ENCODE measurements around the gene ANKZF1. TPM values are rescaled to one million over a fixed set of nuclear protein-coding genes. Genes with fewer than 3 reads are reported as not detected.
A peak's percentile ranks its signal among the peaks of the same experiment; 100 is the strongest.

ANKZF1 gene
- total and polyA plus RNA-seq, 2 of the 4 experiments (the other 2 are of a cell fraction), result 18.6 to 33.8 TPM

DNA sequence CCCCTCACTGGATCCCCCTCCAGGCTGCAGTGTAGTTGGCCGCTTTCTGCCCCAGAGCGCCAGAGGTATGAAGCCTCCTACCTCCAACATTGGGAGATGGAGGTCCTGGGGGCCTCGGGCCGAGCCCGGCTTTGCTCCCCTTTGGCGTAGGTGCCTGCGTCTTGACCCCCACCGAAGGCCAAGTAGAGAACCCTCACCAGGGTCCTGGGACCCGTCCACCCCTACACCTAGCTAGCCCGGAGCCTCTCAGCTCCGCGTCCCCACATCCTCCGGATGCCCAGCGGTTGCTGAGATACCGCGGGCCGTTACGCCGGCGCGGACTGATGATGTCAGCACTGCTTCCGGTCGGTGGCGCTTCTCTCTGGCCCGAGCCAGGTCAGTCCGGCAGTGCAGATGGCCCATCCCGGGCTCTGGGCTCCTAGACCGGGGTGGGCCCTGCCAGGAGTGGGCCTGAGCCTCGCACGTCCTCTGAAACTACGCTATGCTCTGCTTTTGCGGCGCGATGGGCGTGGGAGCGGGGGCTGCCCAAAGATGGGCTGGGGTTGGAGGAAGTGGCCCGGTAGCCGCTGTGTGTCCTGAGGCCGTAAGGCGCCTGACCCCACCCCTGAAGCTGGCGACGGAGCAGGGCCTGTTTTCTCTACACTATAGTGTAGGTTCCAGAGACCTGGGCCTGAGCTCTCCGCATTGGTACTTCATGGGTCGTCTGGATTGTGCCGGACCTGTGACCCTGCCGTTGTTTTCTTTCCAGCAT lies 15.7 kb downstream of the ANKZF1 start, which contains the start of the genes GLB1L and STK16:
GLB1L (minus strand) TSS at position 297 of the 751 bp plus-strand sequence. CDS start 1,871 bp downstream, outside the sequence.
STK16 (plus strand) TSS at position 332 of the 751 bp plus-strand sequence. CDS start 521 bp downstream, outside the sequence.
- Histone ChIP-seq H4K91ac (ENCODE audit: insufficient read depth, low read depth, low read length) (peak within 1 kb of the TSS; percentile 97), H2BK20ac (ENCODE audit: low read depth, low read length) (no peak within 1 kb of the TSS), H3K4me3 (ENCODE audit: insufficient read depth, low read depth, low read length) (peak within 1 kb of the TSS; percentile 89), H2AK9ac (replicated peaks; ENCODE audit: low read depth, low read length, poor library complexity) (peak within 1 kb of the TSS; percentile 99), H3K4me2 (ENCODE audit: low read depth, low read length) (peak within 1 kb of the TSS; percentile 98), H2BK15ac (ENCODE audit: low read depth, low read length) (no peak within 1 kb of the TSS; the same call in 2 of the 3 replicates), H3K23ac (ENCODE audit: low read depth, low read length) (peak within 1 kb of the TSS; percentile 97), H3K18ac (ENCODE audit: low read depth, low read length) (peak within 1 kb of the TSS; percentile 81), H3K4me1 (ENCODE audit: control insufficient read depth, insufficient read depth, low read length) (peaks cover 23% of the 10 kb centered on the region), H3K4ac (ENCODE audit: low read depth, low read length) (peak within 1 kb of the TSS; percentile 99), H3K79me1 (ENCODE audit: low read depth in 1 of 2, low read length in 2 of 2) (peaks cover 23 to 48% of the 10 kb centered on the region in 2 experiments), H2BK5ac (ENCODE audit: low read depth, low read length, poor library complexity, severe bottlenecking) (peak within 1 kb of the TSS; percentile 96), H3K36me3 (ENCODE audit: control insufficient read depth, insufficient read depth, low read length) (peaks cover 17% of the 10 kb centered on the region; the same call in 1 of the 2 replicates), H4K8ac (ENCODE audit: low read depth in 2 of 2, low read length in 2 of 2) (peak within 1 kb of the TSS; percentile 91 to 94), H4K5ac (ENCODE audit: low read depth, low read length) (peak within 1 kb of the TSS; percentile 97), H3K14ac (replicated peaks; ENCODE audit: low read depth, low read length) (peak within 1 kb of the TSS; percentile 98), H3K56ac (ENCODE audit: extremely low read depth, insufficient read depth, low read length) (peak within 1 kb of the TSS; percentile 84), H2AFZ (replicated peaks; ENCODE audit: low read length, poor library complexity) (peak within 1 kb of the TSS; percentile 100), H2BK120ac (ENCODE audit: low read depth, low read length) (peak within 1 kb of the TSS; percentile 38; the same call in 1 of the 2 replicates), H3K27me3 (ENCODE audit: control insufficient read depth, insufficient read depth, low read length) (no peaks in the 10 kb centered on the region), H3K9me1 (ENCODE audit: insufficient read depth, low read length) (peaks cover 37% of the 10 kb centered on the region), H3K27ac (ENCODE audit: insufficient read depth, low read length) (peak within 1 kb of the TSS; percentile 94), H4K20me1 (ENCODE audit: insufficient read depth, low read length) (0 out of 2 replicates have a peak, but pooled peaks cover 8% of the 10 kb centered on the region), H3K9me3 (ENCODE audit: control insufficient read depth, insufficient read depth, low read length) (no peaks in the 10 kb centered on the region), H3K9ac (ENCODE audit: low read depth, low read length) (peak within 1 kb of the TSS; percentile 95), H2AK5ac (ENCODE audit: low read depth, low read length) (peak within 1 kb of the TSS; percentile 92)
- 1% methylated on average over 23 of the region's 46 CpGs; no CpG with 5 or more reads in 1 of the 2 experiments for WGBS, 2 experiments (ENCODE audit: extremely low coverage in 2 of 2, insufficient read length in 1 of 2)
- in situ Hi-C loops (cut with MboI; ENCODE audit: low sequenced_read_pairs) (no loop called here), dilution Hi-C loops (cut with HindIII; ENCODE audit: low sequenced_read_pairs, unreplicated experiment) (no loop called here), intact Hi-C loops (cut with micrococcal nuclease) (no loop called here)
- ChIA-PET POLR2A (ENCODE audit: unreplicated experiment) (interaction anchor here (0.5 to 0.8 kb wide), 2 partner anchors 12 to 16 kb away, joined by 5 to 6 read pairs; no protein-coding TSS in a partner anchor), CTCF (interaction anchor here (1.0 to 3.0 kb wide), 2 partner anchors 11 to 50 kb away, joined by 3 to 14 read pairs; no protein-coding TSS in a partner anchor)
- DNase-seq (peak; percentile 92), ATAC-seq (ENCODE audit: low read depth) (peak; percentile 83)
- no TSS peak for BruUV-seq (replicated peaks)
- TF ChIP-seq RFX5 (IDR thresholded peaks at IDR 0.05; ENCODE audit: low read depth, low read length), result no peak
- TF ChIP-seq MAFK (IDR thresholded peaks at IDR 0.05; ENCODE audit: low read depth, low read length), result 0 out of 2 replicates have a peak, but pooled peaks have one; percentile 28
- TF ChIP-seq POLR2A (IDR thresholded peaks at IDR 0.05; ENCODE audit: low read depth, low read length), result peak; percentile 95
- no peak; the same call in 1 of the 2 replicates for TF ChIP-seq RAD21 (IDR thresholded peaks at IDR 0.05; ENCODE audit: low read length)
- TF ChIP-seq, protein P1, sequence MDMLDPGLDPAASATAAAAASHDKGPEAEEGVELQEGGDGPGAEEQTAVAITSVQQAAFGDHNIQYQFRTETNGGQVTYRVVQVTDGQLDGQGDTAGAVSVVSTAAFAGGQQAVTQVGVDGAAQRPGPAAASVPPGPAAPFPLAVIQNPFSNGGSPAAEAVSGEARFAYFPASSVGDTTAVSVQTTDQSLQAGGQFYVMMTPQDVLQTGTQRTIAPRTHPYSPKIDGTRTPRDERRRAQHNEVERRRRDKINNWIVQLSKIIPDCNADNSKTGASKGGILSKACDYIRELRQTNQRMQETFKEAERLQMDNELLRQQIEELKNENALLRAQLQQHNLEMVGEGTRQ (IDR thresholded peaks at IDR 0.05; ENCODE audit: low read depth, low read length), result no peak
- TF ChIP-seq, protein P2, sequence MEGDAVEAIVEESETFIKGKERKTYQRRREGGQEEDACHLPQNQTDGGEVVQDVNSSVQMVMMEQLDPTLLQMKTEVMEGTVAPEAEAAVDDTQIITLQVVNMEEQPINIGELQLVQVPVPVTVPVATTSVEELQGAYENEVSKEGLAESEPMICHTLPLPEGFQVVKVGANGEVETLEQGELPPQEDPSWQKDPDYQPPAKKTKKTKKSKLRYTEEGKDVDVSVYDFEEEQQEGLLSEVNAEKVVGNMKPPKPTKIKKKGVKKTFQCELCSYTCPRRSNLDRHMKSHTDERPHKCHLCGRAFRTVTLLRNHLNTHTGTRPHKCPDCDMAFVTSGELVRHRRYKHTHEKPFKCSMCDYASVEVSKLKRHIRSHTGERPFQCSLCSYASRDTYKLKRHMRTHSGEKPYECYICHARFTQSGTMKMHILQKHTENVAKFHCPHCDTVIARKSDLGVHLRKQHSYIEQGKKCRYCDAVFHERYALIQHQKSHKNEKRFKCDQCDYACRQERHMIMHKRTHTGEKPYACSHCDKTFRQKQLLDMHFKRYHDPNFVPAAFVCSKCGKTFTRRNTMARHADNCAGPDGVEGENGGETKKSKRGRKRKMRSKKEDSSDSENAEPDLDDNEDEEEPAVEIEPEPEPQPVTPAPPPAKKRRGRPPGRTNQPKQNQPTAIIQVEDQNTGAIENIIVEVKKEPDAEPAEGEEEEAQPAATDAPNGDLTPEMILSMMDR (conservative IDR thresholded peaks at IDR 0.05; ENCODE audit: low read depth, low read length), result peak; percentile 9; the same call in 1 of the 2 replicates
- no peak; the same call in 1 of the 2 replicates for TF ChIP-seq SMC3 (IDR thresholded peaks at IDR 0.05; ENCODE audit: low read depth, low read length)
- TF ChIP-seq MXI1 (IDR thresholded peaks at IDR 0.05; ENCODE audit: borderline replicate concordance, low read depth, low read length), result peak; percentile 58; the same call in 1 of the 2 replicates
- no peak for TF ChIP-seq CEBPB (IDR thresholded peaks at IDR 0.05; ENCODE audit: low read depth, low read length)
- TF ChIP-seq BHLHE40 (IDR thresholded peaks at IDR 0.05; ENCODE audit: low read depth, low read length), result no peak
- no peak for TF ChIP-seq RCOR1 (IDR thresholded peaks at IDR 0.05; ENCODE audit: insufficient replicate concordance, low read length)
- TF ChIP-seq MAZ (IDR thresholded peaks at IDR 0.05; ENCODE audit: borderline replicate concordance, low read depth, low read length), result peak; percentile 22; the same call in 1 of the 2 replicates
- no peak for TF ChIP-seq FOS (IDR thresholded peaks at IDR 0.05; ENCODE audit: low read depth, low read length)
- no peak for TF ChIP-seq CHD1 (IDR thresholded peaks at IDR 0.05; ENCODE audit: low read depth, low read length)
